H9 (cell line): Measurements from ENCODE around the gene ADAMTSL2. TPM values are rescaled to one million over a fixed set of nuclear protein-coding genes. Genes with fewer than 3 reads are reported as not detected.

Source experiments
- DNase-seq: peaks from one replicate; pipeline ENCODE4 v3.0.0-alpha.2; 2017
- H2AFZ ChIP-seq: one replicate; pipeline ENCODE4 v1.6.1; 2013; ENCODE audit warnings: mild to moderate bottlenecking, low read length, control low read depth, moderate library complexity
- H2AK5ac ChIP-seq: 2 replicates; pipeline ENCODE4 v1.6.1; 2013; ENCODE audit warnings: low read length, control low read depth, mixed read lengths; ENCODE audit not compliant: insufficient read length
- H2BK120ac ChIP-seq: one replicate; pipeline ENCODE4 v1.6.1; 2013; ENCODE audit warnings: low read depth, mild to moderate bottlenecking, low read length, control low read depth, inconsistent platforms; ENCODE audit not compliant: poor library complexity, severe bottlenecking
- H2BK12ac ChIP-seq: 2 replicates; pipeline ENCODE4 v1.6.1; 2013; ENCODE audit warnings: low read length, control low read depth, mixed read lengths, low read depth; ENCODE audit not compliant: insufficient read length
- H2BK15ac ChIP-seq: 2 replicates; pipeline ENCODE4 v1.6.1; 2013; ENCODE audit warnings: low read depth, low read length, control low read depth
- H2BK20ac ChIP-seq: one replicate; pipeline ENCODE4 v1.6.1; 2013; ENCODE audit warnings: low read depth, mild to moderate bottlenecking, low read length, control low read depth, inconsistent platforms; ENCODE audit not compliant: poor library complexity, severe bottlenecking
- H2BK5ac ChIP-seq: 2 replicates; pipeline ENCODE4 v1.6.1; 2013; ENCODE audit warnings: low read length, control low read depth, mixed read lengths; ENCODE audit not compliant: insufficient read length
- H3K14ac ChIP-seq: 2 replicates; pipeline ENCODE4 v1.6.1; 2013; ENCODE audit warnings: low read length, control low read depth; ENCODE audit not compliant: insufficient read depth
- H3K18ac ChIP-seq: 2 replicates; pipeline ENCODE4 v1.6.1; 2013; ENCODE audit warnings: low read depth, mild to moderate bottlenecking, mixed read lengths, low read length, control low read depth; ENCODE audit not compliant: insufficient read length
- H3K23ac ChIP-seq: 2 replicates; pipeline ENCODE4 v1.6.1; 2013; ENCODE audit warnings: low read length, control low read depth, mixed read lengths, low read depth; ENCODE audit not compliant: insufficient read length
- H3K23me2 ChIP-seq: 2 replicates; pipeline ENCODE4 v1.6.1; 2013; ENCODE audit warnings: low read depth, mild to moderate bottlenecking, mixed read lengths, low read length, control low read depth; ENCODE audit not compliant: insufficient read length, poor library complexity, severe bottlenecking
- H3K27ac ChIP-seq: 2 replicates; pipeline ENCODE4 v1.5.1; 2013; ENCODE audit warnings: low read length, control low read depth, mixed read lengths, low read depth; ENCODE audit not compliant: insufficient read length
- H3K27me3 ChIP-seq: 2 replicates; pipeline ENCODE4 v1.6.1; 2013; ENCODE audit warnings: low read length, control low read depth, inconsistent platforms; ENCODE audit not compliant: insufficient read depth
- H3K4ac ChIP-seq: 2 replicates; pipeline ENCODE4 v1.6.1; 2013; ENCODE audit warnings: low read depth, mild to moderate bottlenecking, control low read depth, inconsistent platforms, low read length, moderate library complexity
- H3K4me1 ChIP-seq: 2 replicates; pipeline ENCODE4 v1.6.1; 2013; ENCODE audit warnings: low read length, control low read depth, inconsistent platforms; ENCODE audit not compliant: insufficient read depth
- H3K4me2 ChIP-seq: 2 replicates; pipeline ENCODE4 v1.6.1; 2013; ENCODE audit warnings: low read length, control low read depth, mixed read lengths; ENCODE audit not compliant: insufficient read length, insufficient read depth
- H3K56ac ChIP-seq: 2 replicates; pipeline ENCODE4 v1.6.1; 2013; ENCODE audit warnings: low read depth, mild to moderate bottlenecking, mixed read lengths, low read length, control low read depth; ENCODE audit not compliant: insufficient read length
- H3K79me1 ChIP-seq: 2 replicates; pipeline ENCODE4 v1.6.1; 2013; ENCODE audit warnings: low read depth, mild to moderate bottlenecking, moderate library complexity, low read length, control low read depth, inconsistent platforms; ENCODE audit not compliant: insufficient read depth, poor library complexity, severe bottlenecking
- H3K79me2 ChIP-seq: 2 replicates; pipeline ENCODE4 v1.6.1; 2013; ENCODE audit warnings: low read length, control low read depth, inconsistent platforms; ENCODE audit not compliant: insufficient read depth
- H3K9ac ChIP-seq: 2 replicates; pipeline ENCODE4 v1.6.1; 2013; ENCODE audit warnings: low read length, control low read depth, mixed read lengths; ENCODE audit not compliant: insufficient read length; ENCODE audit errors: extremely low read depth
- H3K9me3 ChIP-seq: one replicate; pipeline ENCODE4 v1.6.1; 2013; ENCODE audit warnings: low read depth, low read length, inconsistent platforms; ENCODE audit not compliant: control insufficient read depth
- H3T11ph ChIP-seq: one replicate; pipeline ENCODE4 v1.6.1; 2013; ENCODE audit warnings: mild to moderate bottlenecking, low read length, control low read depth, inconsistent platforms
- H4K20me1 ChIP-seq: one replicate; pipeline ENCODE4 v1.6.1; 2013; ENCODE audit not compliant: control insufficient read depth, insufficient read length, insufficient read depth
- H4K5ac ChIP-seq: 2 replicates; pipeline ENCODE4 v1.6.1; 2013; ENCODE audit warnings: low read depth, mild to moderate bottlenecking, mixed read lengths, low read length, control low read depth; ENCODE audit not compliant: insufficient read length
- H4K8ac ChIP-seq: replicated peaks from 2 replicates; pipeline ENCODE4 v1.6.1; 2013; ENCODE audit warnings: low read length, control low read depth, mixed read lengths, low read depth; ENCODE audit not compliant: insufficient read length
- H4K91ac ChIP-seq: 2 replicates; pipeline ENCODE4 v1.6.1; 2013; ENCODE audit warnings: low read depth, mild to moderate bottlenecking, moderate library complexity, mixed read lengths, low read length, control low read depth; ENCODE audit not compliant: insufficient read length
- H3K27ac Mint-ChIP-seq, 3 experiments: 2 replicates in 2 of 3; 3 replicates in 1 of 3; pipeline ENCODE4 v1.8.0; 2020 to 2021; ENCODE audit warnings: mixed read lengths in 3 of 3, mild to moderate bottlenecking in 1 of 3, moderate library complexity in 1 of 3
- H3K27me3 Mint-ChIP-seq: 2 replicates; pipeline ENCODE4 v1.8.0; 2021; ENCODE audit warnings: low read depth, mild to moderate bottlenecking, moderate library complexity, mixed read lengths
- H3K36me3 Mint-ChIP-seq, 3 experiments: 2 replicates in 2 of 3; 3 replicates in 1 of 3; pipeline ENCODE4 v1.8.0; 2020 to 2021; ENCODE audit warnings: low read depth in 3 of 3, mixed read lengths in 3 of 3; ENCODE audit not compliant: insufficient read depth in 1 of 3
- H3K4me1 Mint-ChIP-seq, 2 experiments: 2 replicates each; pipeline ENCODE4 v1.8.0; 2020; ENCODE audit warnings: mixed read lengths in 2 of 2
- H3K4me3 Mint-ChIP-seq, 2 experiments: 2 replicates in 1 of 2; 3 replicates in 1 of 2; pipeline ENCODE4 v1.8.0; 2020 to 2021; ENCODE audit warnings: mild to moderate bottlenecking in 2 of 2, mixed read lengths in 2 of 2, moderate library complexity in 1 of 2
- H3K9me3 Mint-ChIP-seq, 2 experiments: 2 replicates in 1 of 2; 3 replicates in 1 of 2; pipeline ENCODE4 v1.8.0; 2020; ENCODE audit warnings: mild to moderate bottlenecking in 2 of 2, mixed read lengths in 2 of 2, moderate library complexity in 1 of 2
- WGBS: extraction: QIAGEN DNeasy Blood & Tissue Kit; methylation state at CpG from one replicate; pipeline ENCODE4 v1.1.7; 2013; ENCODE audit warnings: missing lambda C conversion rate, low lambda C conversion rate, mixed read lengths; ENCODE audit not compliant: insufficient read length; ENCODE audit errors: extremely low coverage; 5-methylcytosine and 5-hydroxymethylcytosine counted together
- total RNA-seq: library from RNA; stranded (reverse); gene quantifications from 2 replicates; pipeline ENCODE4 v1.2.1, GENCODE V29; 2021
- TF ChIP-seq, protein P1 (sequence below): fragments of 200-600 bp; sonication (generic); conservative IDR thresholded peaks from 3 replicates; pipeline ENCODE4 v1.8.0; 2021; ENCODE audit warnings: antibody characterized with exemption, mild to moderate bottlenecking

ADAMTSL2 gene
- total RNA-seq, 1 experiment from 2014 or later: 0.61 TPM

DNA sequence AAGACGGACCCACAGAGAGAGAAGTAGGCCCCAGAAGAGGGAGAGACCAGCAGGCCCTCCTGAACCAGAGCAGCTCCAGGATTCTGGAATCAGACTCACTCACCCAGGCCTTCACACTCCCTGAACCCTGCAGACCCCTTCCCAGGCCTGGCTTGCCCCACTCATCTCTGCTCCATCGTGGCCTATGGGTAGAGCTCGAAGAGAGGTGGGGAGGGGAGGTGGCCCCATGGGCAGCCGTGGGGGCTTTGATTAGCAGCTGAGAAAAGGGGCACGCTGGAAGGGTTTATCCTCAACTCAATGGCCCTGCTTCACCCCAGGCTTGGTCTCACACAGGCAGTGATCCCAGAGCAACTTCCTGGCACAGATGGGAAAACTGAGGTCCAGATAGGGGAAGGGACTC is 10.4 kb upstream of the ADAMTSL2 start:
- no CpG with 5 or more reads among the region's 5 CpGs for WGBS
- Histone ChIP-seq H2AFZ (no peak overlapping the region), H3K9me3 (no peaks in the 10 kb centered on the region), H4K5ac (no peak overlapping the region), H2BK12ac (no peak overlapping the region), H4K91ac (no peak overlapping the region), H3K4me1 (peaks cover 4% of the 10 kb centered on the region; the same call in 1 of the 2 replicates), H3K9ac (no peak overlapping the region), H3K23me2 (no peaks in the 10 kb centered on the region), H3K4me2 (no peak overlapping the region), H4K20me1 (no peaks in the 10 kb centered on the region), H3K79me1 (no peaks in the 10 kb centered on the region), H4K8ac (no peak overlapping the region), H3K14ac (no peak overlapping the region), H3K79me2 (no peaks in the 10 kb centered on the region), H2BK15ac (no peak overlapping the region), H2AK5ac (no peak overlapping the region), H3K4ac (no peak overlapping the region), H2BK120ac (no peak overlapping the region), H3K18ac (no peak overlapping the region), H2BK20ac (no peak overlapping the region), H3K56ac (no peak overlapping the region), H3K23ac (no peak overlapping the region), H2BK5ac (no peak overlapping the region), H3K27ac (no peak overlapping the region), H3T11ph (no peak overlapping the region), H3K27me3 (no peaks in the 10 kb centered on the region)
- H3K27ac Mint-ChIP-seq: no peak overlapping the region; a peak in 1 of 7 replicates
- no peak overlapping the region for H3K4me3 Mint-ChIP-seq
- no peak for DNase-seq
- peaks cover 18% of the 10 kb centered on the region for H3K27me3 Mint-ChIP-seq
- H3K4me1 Mint-ChIP-seq: peaks cover 23 to 35% of the 10 kb centered on the region in 2 experiments
- H3K9me3 Mint-ChIP-seq: no peaks in the 10 kb centered on the region
- TF ChIP-seq, protein P1, sequence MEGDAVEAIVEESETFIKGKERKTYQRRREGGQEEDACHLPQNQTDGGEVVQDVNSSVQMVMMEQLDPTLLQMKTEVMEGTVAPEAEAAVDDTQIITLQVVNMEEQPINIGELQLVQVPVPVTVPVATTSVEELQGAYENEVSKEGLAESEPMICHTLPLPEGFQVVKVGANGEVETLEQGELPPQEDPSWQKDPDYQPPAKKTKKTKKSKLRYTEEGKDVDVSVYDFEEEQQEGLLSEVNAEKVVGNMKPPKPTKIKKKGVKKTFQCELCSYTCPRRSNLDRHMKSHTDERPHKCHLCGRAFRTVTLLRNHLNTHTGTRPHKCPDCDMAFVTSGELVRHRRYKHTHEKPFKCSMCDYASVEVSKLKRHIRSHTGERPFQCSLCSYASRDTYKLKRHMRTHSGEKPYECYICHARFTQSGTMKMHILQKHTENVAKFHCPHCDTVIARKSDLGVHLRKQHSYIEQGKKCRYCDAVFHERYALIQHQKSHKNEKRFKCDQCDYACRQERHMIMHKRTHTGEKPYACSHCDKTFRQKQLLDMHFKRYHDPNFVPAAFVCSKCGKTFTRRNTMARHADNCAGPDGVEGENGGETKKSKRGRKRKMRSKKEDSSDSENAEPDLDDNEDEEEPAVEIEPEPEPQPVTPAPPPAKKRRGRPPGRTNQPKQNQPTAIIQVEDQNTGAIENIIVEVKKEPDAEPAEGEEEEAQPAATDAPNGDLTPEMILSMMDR: no peak
- no peaks in the 10 kb centered on the region; a peak in 1 of 7 replicates for H3K36me3 Mint-ChIP-seq
